ENCODE measurements around the gene SMAD1.
A peak's percentile ranks its signal among the peaks of the same experiment; 100 is the strongest.

The SMAD1 gene

GRCh38 chr4:145545538-145546174, 64.0 kb downstream of the SMAD1 start:
- peaks cover 9% of the 10 kb centered on the region; the same call in 1 of the 2 replicates for H3K4me1 ChIP-seq (ENCODE audit: low read length)
- H3K27ac ChIP-seq (ENCODE audit: low read length) = no peak overlapping the region
- no peak overlapping the region for H3K9ac ChIP-seq (ENCODE audit: low read length)
- H3K4me3 ChIP-seq (ENCODE audit: low read length) = no peak overlapping the region
- H4K20me1 ChIP-seq (ENCODE audit: insufficient read depth, low read length) = no peaks in the 10 kb centered on the region
- H3K9me2 ChIP-seq (replicated peaks; ENCODE audit: insufficient read depth, low read length) = no peaks in the 10 kb centered on the region
- H3K27me3 ChIP-seq (replicated peaks; ENCODE audit: insufficient read depth, low read length) = no peaks in the 10 kb centered on the region
- no peak overlapping the region for H2AFZ ChIP-seq (ENCODE audit: low read length)
- no peaks in the 10 kb centered on the region for H3K9me3 ChIP-seq (replicated peaks; ENCODE audit: insufficient read depth, low read length)
- H3K36me3 ChIP-seq (replicated peaks; ENCODE audit: insufficient read depth, low read length) = 0 out of 2 replicates have a peak, but pooled peaks cover 3% of the 10 kb centered on the region
- H3K79me2 ChIP-seq (ENCODE audit: low read length) = no peaks in the 10 kb centered on the region
- no peak overlapping the region for H3K4me2 ChIP-seq (ENCODE audit: low read depth, low read length)
- TF ChIP-seq EZH2phosphoT487 (IDR thresholded peaks at IDR 0.05; ENCODE audit: low read length) (no peak), CTCF (IDR thresholded peaks at IDR 0.05; ENCODE audit: low read length) (no peak), EZH2 (optimal IDR thresholded peaks at IDR 0.05; ENCODE audit: low read depth, low read length) (no peak)
- no peak for DNase-seq
- H3F3A ChIP-seq (ENCODE audit: insufficient read depth, low read length) = no peaks in the 10 kb centered on the region

DNA sequence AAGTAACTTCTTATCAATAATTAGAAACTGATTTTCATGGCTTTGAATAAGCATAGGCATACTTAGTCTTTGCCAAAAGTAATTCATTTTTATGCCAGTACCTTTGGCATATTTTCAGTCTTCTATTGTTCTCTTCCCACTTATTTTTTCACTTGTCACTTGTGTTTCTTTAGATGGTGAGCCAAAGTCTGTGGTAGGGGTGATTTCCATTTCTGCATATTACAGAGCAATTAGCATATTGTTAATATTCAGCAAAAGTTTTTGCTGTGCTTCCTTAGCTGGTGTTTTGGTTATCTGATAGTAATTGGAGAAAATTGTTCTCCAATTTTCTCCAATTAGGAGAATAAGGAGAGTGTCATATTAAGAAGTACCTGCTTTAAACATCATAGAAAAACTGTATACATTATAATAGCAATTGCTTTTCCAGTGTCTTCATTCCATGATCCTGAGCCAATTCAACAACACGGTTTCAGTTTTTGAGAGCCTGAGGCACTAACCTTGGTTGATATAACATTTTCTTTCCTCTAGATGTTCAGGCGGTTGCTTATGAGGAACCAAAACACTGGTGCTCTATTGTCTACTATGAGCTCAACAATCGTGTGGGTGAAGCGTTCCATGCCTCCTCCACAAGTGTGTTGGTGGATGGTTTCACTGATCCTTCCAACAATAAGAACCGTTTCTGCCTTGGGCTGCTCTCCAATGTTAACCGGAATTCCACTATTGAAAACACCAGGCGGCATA, 64.7 kb downstream of the SMAD1 start:
- Histone ChIP-seq H3K4me2 (ENCODE audit: low read depth, low read length) (no peak overlapping the region), H3K4me1 (ENCODE audit: low read length) (peaks cover 15% of the 10 kb centered on the region), H3K9me3 (replicated peaks; ENCODE audit: insufficient read depth, low read length) (no peaks in the 10 kb centered on the region), H3K4me3 (ENCODE audit: low read length) (no peak overlapping the region), H3K9me2 (replicated peaks; ENCODE audit: insufficient read depth, low read length) (no peaks in the 10 kb centered on the region), H4K20me1 (ENCODE audit: insufficient read depth, low read length) (no peaks in the 10 kb centered on the region), H3K9ac (ENCODE audit: low read length) (no peak overlapping the region), H3K27ac (ENCODE audit: low read length) (no peak overlapping the region), H3F3A (ENCODE audit: insufficient read depth, low read length) (0 out of 2 replicates have a peak, but pooled peaks cover 4% of the 10 kb centered on the region), H3K79me2 (ENCODE audit: low read length) (no peaks in the 10 kb centered on the region), H3K36me3 (replicated peaks; ENCODE audit: insufficient read depth, low read length) (0 out of 2 replicates have a peak, but pooled peaks cover 3% of the 10 kb centered on the region), H3K27me3 (replicated peaks; ENCODE audit: insufficient read depth, low read length) (no peaks in the 10 kb centered on the region), H2AFZ (ENCODE audit: low read length) (no peak overlapping the region)
- DNase-seq = no peak
- TF ChIP-seq EZH2 (optimal IDR thresholded peaks at IDR 0.05; ENCODE audit: low read depth, low read length) (no peak), CTCF (IDR thresholded peaks at IDR 0.05; ENCODE audit: low read length) (no peak), EZH2phosphoT487 (IDR thresholded peaks at IDR 0.05; ENCODE audit: low read length) (no peak)

- DNase-seq = no peak
- Histone ChIP-seq H3K27me3 (replicated peaks; ENCODE audit: insufficient read depth, low read length) (no peaks in the 10 kb centered on the region), H3K4me3 (ENCODE audit: low read length) (peak overlapping the region; percentile 28; the same call in 1 of the 2 replicates)
Observed at GRCh38 chr4:145551660-145552059, 70.0 kb downstream of the SMAD1 start.

More at GRCh38 chr4:145551660-145552059, 70.0 kb downstream of the SMAD1 start:
- H2AFZ ChIP-seq (ENCODE audit: low read length) = 0 out of 2 replicates have a peak overlapping the region, but pooled peaks have one; percentile 45
- no peaks in the 10 kb centered on the region for H3K36me3 ChIP-seq (replicated peaks; ENCODE audit: insufficient read depth, low read length)
- H3K79me2 ChIP-seq (ENCODE audit: low read length) = no peaks in the 10 kb centered on the region
- peak overlapping the region; percentile 29; the same call in 1 of the 2 replicates for H3K9ac ChIP-seq (ENCODE audit: low read length)
- peaks cover 22% of the 10 kb centered on the region for H3K4me1 ChIP-seq (ENCODE audit: low read length)
- H4K20me1 ChIP-seq (ENCODE audit: insufficient read depth, low read length) = no peaks in the 10 kb centered on the region
- peaks cover 19% of the 10 kb centered on the region for H3F3A ChIP-seq (ENCODE audit: insufficient read depth, low read length)
- no peaks in the 10 kb centered on the region for H3K9me2 ChIP-seq (replicated peaks; ENCODE audit: insufficient read depth, low read length)
- H3K27ac ChIP-seq (ENCODE audit: low read length) = peak overlapping the region; percentile 86; the same call in 1 of the 2 replicates
- H3K4me2 ChIP-seq (ENCODE audit: low read depth, low read length) = peak overlapping the region; percentile 64
- TF ChIP-seq CTCF (IDR thresholded peaks at IDR 0.05; ENCODE audit: low read length) (no peak), EZH2phosphoT487 (IDR thresholded peaks at IDR 0.05; ENCODE audit: low read length) (no peak), EZH2 (optimal IDR thresholded peaks at IDR 0.05; ENCODE audit: low read depth, low read length) (no peak)
- H3K9me3 ChIP-seq (replicated peaks; ENCODE audit: insufficient read depth, low read length) = no peaks in the 10 kb centered on the region

Measured in MM.1S (cell line).